CD4-positive, alpha-beta memory T cell (primary cell): ENCODE results near the gene RABGAP1L. TPM values are rescaled to one million over a fixed set of nuclear protein-coding genes. Genes with fewer than 3 reads are reported as not detected.

Experiments used
- CTCF ChIA-PET: fragments of 350-600 bp; sonication (Branson Sonifier 250); formaldehyde crosslinking; loops from one replicate; lab custom pipeline; 2021; ENCODE audit warnings: inconsistent platforms; ENCODE audit not compliant: partially characterized antibody; lab: Charles Lee
- POLR2A ChIA-PET: fragments of 350-600 bp; sonication (Branson Sonifier 250); formaldehyde crosslinking; loops from one replicate; lab custom pipeline; 2021; ENCODE audit not compliant: partially characterized antibody; lab: Charles Lee
- DNase-seq, 5 donors: peaks; one replicate each; pipeline versions ENCODE4 v3.0.0 to v3.0.0-alpha.2; 2020 to 2022; ENCODE audit warnings: mixed read lengths in 1 of 5
- H3K27ac ChIP-seq: one replicate; pipeline ENCODE4 v1.7.0; 2013; ENCODE audit warnings: low read depth, low read length
- H3K27me3 ChIP-seq: 2 replicates; pipeline ENCODE4 v1.7.0; 2013; ENCODE audit warnings: mild to moderate bottlenecking, low read length, moderate library complexity; ENCODE audit not compliant: insufficient read depth
- H3K36me3 ChIP-seq: 2 replicates; pipeline ENCODE4 v1.7.0; 2013; ENCODE audit warnings: mild to moderate bottlenecking, low read length, moderate library complexity; ENCODE audit not compliant: insufficient read depth
- H3K4me1 ChIP-seq: 2 replicates; pipeline ENCODE4 v1.7.0; 2013; ENCODE audit warnings: mild to moderate bottlenecking, low read length, moderate library complexity; ENCODE audit not compliant: insufficient read depth
- H3K4me3 ChIP-seq, 2 donors: one replicate each; pipeline ENCODE4 v1.7.0; 2013; ENCODE audit warnings: low read length in 2 of 2, mild to moderate bottlenecking in 1 of 2
- H3K9me3 ChIP-seq, 2 donors: one replicate each; pipeline ENCODE4 v1.7.0; 2013; ENCODE audit warnings: low read length in 2 of 2, control low read depth in 1 of 2; ENCODE audit not compliant: control insufficient read depth in 1 of 2
- H3K27ac Mint-ChIP-seq, 7 donors: one replicate each; pipeline ENCODE4 v1.8.0; 2020 to 2021; ENCODE audit warnings: mixed read lengths in 7 of 7, mild to moderate bottlenecking in 6 of 7, inconsistent platforms in 3 of 7, moderate library complexity in 3 of 7
- H3K27me3 Mint-ChIP-seq, 2 donors: one replicate each; pipeline ENCODE4 v1.8.0; 2020 to 2021; ENCODE audit warnings: mixed read lengths in 2 of 2
- H3K36me3 Mint-ChIP-seq, 2 donors: one replicate each; pipeline ENCODE4 v1.8.0; 2020 to 2021; ENCODE audit warnings: mixed read lengths in 2 of 2, inconsistent platforms in 1 of 2, mild to moderate bottlenecking in 1 of 2
- H3K4me1 Mint-ChIP-seq, 4 donors: one replicate each; pipeline ENCODE4 v1.8.0; 2020 to 2021; ENCODE audit warnings: mixed read lengths in 4 of 4, mild to moderate bottlenecking in 1 of 4
- H3K4me3 Mint-ChIP-seq, 8 donors: one replicate each; pipeline ENCODE4 v1.8.0; 2020 to 2021; ENCODE audit warnings: mixed read lengths in 8 of 8, mild to moderate bottlenecking in 7 of 8, moderate library complexity in 6 of 8, inconsistent platforms in 3 of 8
- H3K9me3 Mint-ChIP-seq, 8 donors: one replicate each; pipeline ENCODE4 v1.8.0; 2020 to 2021; ENCODE audit warnings: mixed read lengths in 8 of 8, mild to moderate bottlenecking in 5 of 8, inconsistent platforms in 3 of 8, moderate library complexity in 1 of 8
- intact Hi-C: fragments of 100-400 bp; cut with micrococcal nuclease; formaldehyde crosslinking; loops from one replicate; pipeline ENCODE4 v1.15.1; 2023
- polyA plus RNA-seq, 2 donors: library from polyadenylated mRNA; unstranded; fragments of 300-500 nt; fragmentation: Illumina TruSeq; gene quantifications; one replicate each; pipeline ENCODE4 v1.2.3, GENCODE V29; 2021
- total RNA-seq, 2 experiments: library from RNA; stranded (reverse); gene quantifications; one replicate each; pipeline ENCODE4 v1.2.3, GENCODE V29; 2021

RABGAP1L gene
- total and polyA plus RNA-seq, 4 experiments from 2014 or later: 75.7 to 114 (median 96.8) TPM

GRCh38 chr1:174712541-174712940 lies 553.2 kb downstream of the RABGAP1L start:
- no peak for DNase-seq
- H3K9me3 Mint-ChIP-seq: peaks cover 0 to 8% (median 0%) of the 10 kb centered on the region in 8 donors
- peak overlapping the region in 1 of 7 donors; percentile 5 for H3K27ac Mint-ChIP-seq
- H3K36me3 Mint-ChIP-seq: peaks cover 20 to 59% of the 10 kb centered on the region in 2 donors
- no peak overlapping the region for H3K4me3 Mint-ChIP-seq
- ChIA-PET CTCF (no interaction called here), POLR2A (no interaction called here)
- no peaks in the 10 kb centered on the region for H3K9me3 ChIP-seq
- H3K27ac ChIP-seq: no peak overlapping the region
- no peak overlapping the region for H3K4me3 ChIP-seq
- no peaks in the 10 kb centered on the region for H3K27me3 ChIP-seq
- H3K36me3 ChIP-seq: no peaks in the 10 kb centered on the region
- peaks cover 0 to 2% (median 0%) of the 10 kb centered on the region in 4 donors for H3K4me1 Mint-ChIP-seq
- H3K27me3 Mint-ChIP-seq: no peaks in the 10 kb centered on the region
- no peaks in the 10 kb centered on the region for H3K4me1 ChIP-seq
- intact Hi-C loops: no loop called here

- Histone ChIP-seq H3K36me3 (no peaks in the 10 kb centered on the region), H3K27ac (no peak overlapping the region), H3K4me3 (no peak overlapping the region), H3K9me3 (no peaks in the 10 kb centered on the region), H3K27me3 (no peaks in the 10 kb centered on the region), H3K4me1 (no peaks in the 10 kb centered on the region)
- DNase-seq: no peak
- ChIA-PET CTCF (no interaction called here), POLR2A (no interaction called here)
- Mint-ChIP-seq H3K4me1 (peaks cover 0 to 2% (median 0%) of the 10 kb centered on the region in 4 donors), H3K9me3 (peaks cover 0 to 2% (median 0%) of the 10 kb centered on the region in 8 donors), H3K36me3 (peaks cover 16 to 57% of the 10 kb centered on the region in 2 donors), H3K4me3 (no peak overlapping the region), H3K27me3 (no peaks in the 10 kb centered on the region), H3K27ac (no peak overlapping the region)
- intact Hi-C loops: no loop called here
Measured at GRCh38 chr1:174713796-174714195, 554.5 kb downstream of the RABGAP1L start.

GRCh38 chr1:174719194-174719593 lies 559.9 kb downstream of the RABGAP1L start:
- H3K4me3 ChIP-seq: no peak overlapping the region
- no peaks in the 10 kb centered on the region for H3K9me3 ChIP-seq
- no peak overlapping the region for H3K27ac Mint-ChIP-seq
- H3K27me3 Mint-ChIP-seq: no peaks in the 10 kb centered on the region
- peaks cover 4 to 19% of the 10 kb centered on the region in 2 donors for H3K36me3 Mint-ChIP-seq
- CTCF ChIA-PET: no interaction called here
- no peak for DNase-seq
- intact Hi-C loops: no loop called here
- no peaks in the 10 kb centered on the region for H3K4me1 ChIP-seq
- POLR2A ChIA-PET: no interaction called here
- no peak overlapping the region for H3K27ac ChIP-seq
- no peaks in the 10 kb centered on the region for H3K27me3 ChIP-seq
- no peaks in the 10 kb centered on the region for H3K4me1 Mint-ChIP-seq
- peaks cover 0 to 4% (median 0%) of the 10 kb centered on the region in 8 donors for H3K9me3 Mint-ChIP-seq
- no peak overlapping the region for H3K4me3 Mint-ChIP-seq
- no peaks in the 10 kb centered on the region for H3K36me3 ChIP-seq

- Mint-ChIP-seq H3K27me3 (no peaks in the 10 kb centered on the region), H3K27ac (no peak overlapping the region), H3K9me3 (peaks cover 0 to 4% (median 0%) of the 10 kb centered on the region in 8 donors), H3K4me1 (peaks cover 0 to 5% (median 0%) of the 10 kb centered on the region in 4 donors), H3K36me3 (peaks cover 4 to 19% of the 10 kb centered on the region in 2 donors), H3K4me3 (no peak overlapping the region)
- POLR2A ChIA-PET: no interaction called here
- Histone ChIP-seq H3K27ac (no peak overlapping the region), H3K4me1 (no peaks in the 10 kb centered on the region), H3K9me3 (no peaks in the 10 kb centered on the region), H3K36me3 (no peaks in the 10 kb centered on the region), H3K27me3 (no peaks in the 10 kb centered on the region), H3K4me3 (no peak overlapping the region)
- CTCF ChIA-PET: interaction anchor here (0.6 kb wide), 1 partner anchor 30 kb away, joined by 4 read pairs; no protein-coding TSS in a partner anchor
- intact Hi-C loops: no loop called here
- no peak for DNase-seq
Measured at GRCh38 chr1:174720618-174721017, 561.3 kb downstream of the RABGAP1L start.

- POLR2A ChIA-PET: no interaction called here
- no peak for DNase-seq
- Histone ChIP-seq H3K27ac (no peak overlapping the region), H3K27me3 (no peaks in the 10 kb centered on the region), H3K4me3 (no peak overlapping the region), H3K36me3 (no peaks in the 10 kb centered on the region), H3K9me3 (no peaks in the 10 kb centered on the region), H3K4me1 (no peaks in the 10 kb centered on the region)
- H3K4me1 Mint-ChIP-seq: peaks cover 0 to 5% (median 0%) of the 10 kb centered on the region in 4 donors
- H3K27ac Mint-ChIP-seq: no peak overlapping the region
- CTCF ChIA-PET: interaction anchor here (0.6 kb wide), 1 partner anchor 31 kb away, joined by 4 read pairs; no protein-coding TSS in a partner anchor
- H3K27me3 Mint-ChIP-seq: no peaks in the 10 kb centered on the region
- peaks cover 0 to 4% (median 0%) of the 10 kb centered on the region in 8 donors for H3K9me3 Mint-ChIP-seq
- no peak overlapping the region for H3K4me3 Mint-ChIP-seq
- H3K36me3 Mint-ChIP-seq: peaks cover 2 to 16% of the 10 kb centered on the region in 2 donors
- intact Hi-C loops: no loop called here
Measured at GRCh38 chr1:174721246-174721645, 561.9 kb downstream of the RABGAP1L start.

GRCh38 chr1:174723816-174724215 lies 564.5 kb downstream of the RABGAP1L start:
- no peaks in the 10 kb centered on the region for H3K9me3 ChIP-seq
- H3K4me1 ChIP-seq: no peaks in the 10 kb centered on the region
- Mint-ChIP-seq H3K9me3 (peaks cover 0 to 2% (median 0%) of the 10 kb centered on the region in 8 donors), H3K4me3 (no peak overlapping the region), H3K27ac (no peak overlapping the region), H3K4me1 (peaks cover 0 to 5% (median 0%) of the 10 kb centered on the region in 4 donors), H3K36me3 (peaks cover 0 to 9% of the 10 kb centered on the region in 2 donors), H3K27me3 (no peaks in the 10 kb centered on the region)
- H3K27me3 ChIP-seq: no peaks in the 10 kb centered on the region
- no peaks in the 10 kb centered on the region for H3K36me3 ChIP-seq
- H3K27ac ChIP-seq: no peak overlapping the region
- no peak for DNase-seq
- POLR2A ChIA-PET: no interaction called here
- no peak overlapping the region for H3K4me3 ChIP-seq
- intact Hi-C loops: no loop called here
- CTCF ChIA-PET: no interaction called here

GRCh38 chr1:174724219-174724618 lies 564.9 kb downstream of the RABGAP1L start:
- H3K4me1 ChIP-seq: no peaks in the 10 kb centered on the region
- intact Hi-C loops: no loop called here
- H3K27ac Mint-ChIP-seq: no peak overlapping the region
- no peaks in the 10 kb centered on the region for H3K9me3 ChIP-seq
- H3K9me3 Mint-ChIP-seq: no peaks in the 10 kb centered on the region
- no peaks in the 10 kb centered on the region for H3K27me3 ChIP-seq
- H3K27me3 Mint-ChIP-seq: no peaks in the 10 kb centered on the region
- no peak overlapping the region for H3K27ac ChIP-seq
- ChIA-PET CTCF (no interaction called here), POLR2A (no interaction called here)
- no peaks in the 10 kb centered on the region for H3K36me3 ChIP-seq
- H3K4me1 Mint-ChIP-seq: peaks cover 0 to 5% (median 0%) of the 10 kb centered on the region in 4 donors
- H3K4me3 ChIP-seq: no peak overlapping the region
- no peak overlapping the region for H3K4me3 Mint-ChIP-seq
- DNase-seq: no peak
- peaks cover 0 to 7% of the 10 kb centered on the region in 2 donors for H3K36me3 Mint-ChIP-seq
